M059J (cell line): ENCODE data around the gene MATN3. TPM values are rescaled to one million over a fixed set of nuclear protein-coding genes. Genes with fewer than 3 reads are reported as not detected.

Experiments
- total RNA-seq: library from RNA; depleted of rRNA; stranded (reverse); fragments of >200 nt; shearing (Covaris generic); gene quantifications from 2 replicates; pipeline ENCODE4 v1.2.3, GENCODE V29; 2014; rRNA removed

MATN3 gene
- total RNA-seq, 1 experiment from 2014 or later, result 1.3 TPM

Other genes with a start within 250 kb of the MATN3 start
- gene TTC32, start 110.7 kb downstream of the MATN3 start, total RNA-seq, result 2.4 and 7.4 TPM in 2 replicates
- gene WDR35, start 22.6 kb downstream of the MATN3 start, total RNA-seq, result 4.0 and 4.7 TPM in 2 replicates
- gene LAPTM4A, start 39.0 kb upstream of the MATN3 start, total RNA-seq, result 211 and 216 TPM in 2 replicates
- gene SDC1, start 212.5 kb upstream of the MATN3 start, total RNA-seq, result 83.3 and 127 TPM in 2 replicates